ENCODE results near the gene TTLL13. TPM values are rescaled to one million over a fixed set of nuclear protein-coding genes. Genes with fewer than 3 reads are reported as not detected.

Gene TTLL13
- total and polyA plus RNA-seq, 2 of the 8 experiments (the other 6 are each of a cell fraction or from before 2014, with no cell fraction given), result 0.03 TPM; not detected in 1

- Histone ChIP-seq H3K56ac (replicated peaks; ENCODE audit: insufficient read length, low read depth, low read length) (no peak overlapping the region), H3K4me1 (replicated peaks in 1 of 4; ENCODE audit: control insufficient read depth in 3 of 4, insufficient read depth in 4 of 4, low read length in 3 of 4) (peaks cover 0 to 9% (median 4%) of the 10 kb centered on the region in 4 experiments; a peak in 3 of 7 replicates), H3K18ac (ENCODE audit: extremely low read depth, low read length) (no peak overlapping the region), H3K27me3 (replicated peaks in 1 of 4; ENCODE audit: control insufficient read depth in 3 of 4, extremely low read depth in 1 of 4, insufficient read depth in 3 of 4, low read length in 3 of 4) (no peaks in the 10 kb centered on the region), H2BK120ac (replicated peaks; ENCODE audit: low read depth, low read length) (no peak overlapping the region), H3K23me2 (ENCODE audit: low read depth, low read length) (peaks cover 3% of the 10 kb centered on the region), H2BK20ac (ENCODE audit: low read length) (no peak overlapping the region), H3K4ac (replicated peaks; ENCODE audit: insufficient read length, low read depth, low read length) (no peak overlapping the region), H3K4me3 (ENCODE audit: extremely low read depth in 1 of 4, insufficient read depth in 2 of 4, low read depth in 3 of 4, low read length in 4 of 4) (no peak overlapping the region), H2AK5ac (ENCODE audit: low read depth, low read length) (no peak overlapping the region), H2AFZ (ENCODE audit: low read length) (no peak overlapping the region), H2BK12ac (ENCODE audit: low read depth, low read length) (no peak overlapping the region), H3K27ac (ENCODE audit: low read depth, low read length) (no peak overlapping the region), H4K5ac (ENCODE audit: insufficient read length, low read depth, low read length) (no peak overlapping the region), H3K36me3 (ENCODE audit: control insufficient read depth in 2 of 4, insufficient read depth in 4 of 4, low read length in 3 of 4) (peaks cover 6 to 46% (median 23%) of the 10 kb centered on the region in 4 experiments), H3K23ac (ENCODE audit: insufficient read length) (no peak overlapping the region), H3K14ac (ENCODE audit: insufficient read length) (no peak overlapping the region), H3K9me3 (ENCODE audit: insufficient read depth in 2 of 2, low read depth in 1 of 2, low read length in 1 of 2) (no peaks in the 10 kb centered on the region), H3K4me2 (ENCODE audit: insufficient read depth in 1 of 2, low read depth in 2 of 2, low read length in 2 of 2) (no peak overlapping the region), H2BK5ac (ENCODE audit: low read depth, low read length) (no peak overlapping the region), H3K79me1 (ENCODE audit: low read depth, low read length) (peaks cover 10% of the 10 kb centered on the region), H3K79me2 (ENCODE audit: control insufficient read depth in 1 of 2, insufficient read depth in 2 of 2, low read length in 2 of 2) (peaks cover 12 to 67% of the 10 kb centered on the region in 2 experiments), H2BK15ac (ENCODE audit: low read length) (no peak overlapping the region), H4K20me1 (replicated peaks in 1 of 2; ENCODE audit: control insufficient read depth in 1 of 2, insufficient read depth in 2 of 2, low read length in 2 of 2) (peaks cover 2 to 12% of the 10 kb centered on the region in 2 experiments), H4K8ac (ENCODE audit: extremely low read depth, insufficient read depth, low read length) (no peak overlapping the region), H3K9ac (replicated peaks in 1 of 4; ENCODE audit: extremely low read depth in 1 of 4, low read depth in 3 of 4, low read length in 3 of 4) (no peak overlapping the region), H4K91ac (replicated peaks; ENCODE audit: insufficient read length, low read length) (no peak overlapping the region)
- CTCF ChIA-PET (ENCODE audit: partially characterized antibody), result interaction anchor here (1.0 to 2.1 kb wide), 6 partner anchors 10 to 26 kb away, joined by 3 to 9 read pairs (median 4); no protein-coding TSS in a partner anchor
- no peak for FAIRE-seq
- no peak for TF ChIP-seq EP300 (IDR thresholded peaks at IDR 0.05; ENCODE audit: borderline replicate concordance in 1 of 2, low read depth in 2 of 2, low read length in 2 of 2)
- TF ChIP-seq TAF7 (optimal IDR thresholded peaks at IDR 0.05; ENCODE audit: borderline replicate concordance, low read depth, low read length), result no peak
- no peak for TF ChIP-seq NANOG (IDR thresholded peaks at IDR 0.05; ENCODE audit: insufficient read depth, low read depth, low read length, poor library complexity, severe bottlenecking)
- TF ChIP-seq, protein P1, sequence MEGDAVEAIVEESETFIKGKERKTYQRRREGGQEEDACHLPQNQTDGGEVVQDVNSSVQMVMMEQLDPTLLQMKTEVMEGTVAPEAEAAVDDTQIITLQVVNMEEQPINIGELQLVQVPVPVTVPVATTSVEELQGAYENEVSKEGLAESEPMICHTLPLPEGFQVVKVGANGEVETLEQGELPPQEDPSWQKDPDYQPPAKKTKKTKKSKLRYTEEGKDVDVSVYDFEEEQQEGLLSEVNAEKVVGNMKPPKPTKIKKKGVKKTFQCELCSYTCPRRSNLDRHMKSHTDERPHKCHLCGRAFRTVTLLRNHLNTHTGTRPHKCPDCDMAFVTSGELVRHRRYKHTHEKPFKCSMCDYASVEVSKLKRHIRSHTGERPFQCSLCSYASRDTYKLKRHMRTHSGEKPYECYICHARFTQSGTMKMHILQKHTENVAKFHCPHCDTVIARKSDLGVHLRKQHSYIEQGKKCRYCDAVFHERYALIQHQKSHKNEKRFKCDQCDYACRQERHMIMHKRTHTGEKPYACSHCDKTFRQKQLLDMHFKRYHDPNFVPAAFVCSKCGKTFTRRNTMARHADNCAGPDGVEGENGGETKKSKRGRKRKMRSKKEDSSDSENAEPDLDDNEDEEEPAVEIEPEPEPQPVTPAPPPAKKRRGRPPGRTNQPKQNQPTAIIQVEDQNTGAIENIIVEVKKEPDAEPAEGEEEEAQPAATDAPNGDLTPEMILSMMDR (IDR thresholded peaks at IDR 0.05; ENCODE audit: control extremely low read depth in 1 of 3, insufficient read depth in 1 of 3, low read depth in 1 of 3, low read length in 3 of 3), result no peak
- no peak for TF ChIP-seq TEAD4 (IDR thresholded peaks at IDR 0.05; ENCODE audit: low read depth, low read length)
- no peak for TF ChIP-seq ATF3 (IDR thresholded peaks at IDR 0.05; ENCODE audit: insufficient read depth, low read depth, low read length)
- no peak for DNase-seq (ENCODE audit: low read depth in 1 of 2, low spot score in 2 of 2)
- 93% methylated on average over 10 of the region's 10 CpGs; no CpG with 5 or more reads in 1 of the 2 experiments for WGBS, 2 experiments (ENCODE audit: extremely low coverage in 1 of 2, insufficient coverage in 1 of 2, insufficient read length in 1 of 2, insufficient replicate concordance in 2 of 2, low coverage in 1 of 2, low lambda C conversion rate in 2 of 2, missing lambda C conversion rate in 1 of 2)
- POLR2A ChIA-PET (ENCODE audit: partially characterized antibody), result interaction anchor here (1.1 to 1.5 kb wide), 3 partner anchors 22 to 123 kb away, joined by 3 to 4 read pairs (median 4); partner anchors contain the start of gene TTLL13
These were observed 21.3 kb downstream of the TTLL13 start for GRCh38 chr15:90270502-90271150.
